ENCODE data around the gene SPAG16. TPM values are rescaled to one million over a fixed set of nuclear protein-coding genes. Genes with fewer than 3 reads are reported as not detected.

The SPAG16 gene
- total RNA-seq, 6 experiments from 2014 or later: 15.4 to 20.0 (median 17.5) TPM

GRCh38 chr2:213806125-213806726, 522.0 kb downstream of the SPAG16 start:
- H3K9me3 Mint-ChIP-seq: no peaks in the 10 kb centered on the region
- no peak overlapping the region for H3K27ac Mint-ChIP-seq
- no peaks in the 10 kb centered on the region for H3K36me3 Mint-ChIP-seq (ENCODE audit: low read depth)
- TF ChIP-seq CTCF (IDR thresholded peaks at IDR 0.05): peak; percentile 85
- peaks cover 11% of the 10 kb centered on the region; the same call in 1 of the 2 replicates for H3K4me1 Mint-ChIP-seq (ENCODE audit: low read depth)
- peak; percentile 28 for DNase-seq
- H3K4me3 Mint-ChIP-seq: no peak overlapping the region
- H3K27me3 Mint-ChIP-seq (ENCODE audit: insufficient read depth): no peaks in the 10 kb centered on the region

- Mint-ChIP-seq H3K9me3 (no peaks in the 10 kb centered on the region), H3K4me3 (no peak overlapping the region), H3K27ac (no peak overlapping the region)
Observed at GRCh38 chr2:213816583-213816982, 532.3 kb downstream of the SPAG16 start.

GRCh38 chr2:213818436-213818835, 534.2 kb downstream of the SPAG16 start:
- peak overlapping the region; percentile 38 for H3K27ac Mint-ChIP-seq
- peaks cover 12% of the 10 kb centered on the region for H3K4me1 Mint-ChIP-seq (ENCODE audit: low read depth)
- H3K36me3 Mint-ChIP-seq (ENCODE audit: low read depth): no peaks in the 10 kb centered on the region
- no peak for TF ChIP-seq CTCF (IDR thresholded peaks at IDR 0.05)
- DNase-seq: peak; percentile 8
- no peak overlapping the region for H3K4me3 Mint-ChIP-seq
- H3K27me3 Mint-ChIP-seq (ENCODE audit: insufficient read depth): no peaks in the 10 kb centered on the region
- H3K9me3 Mint-ChIP-seq: no peaks in the 10 kb centered on the region; the same call in 1 of the 2 replicates

More at GRCh38 chr2:213816583-213816982, 532.3 kb downstream of the SPAG16 start:
- no peaks in the 10 kb centered on the region for H3K27me3 Mint-ChIP-seq (ENCODE audit: insufficient read depth)
- no peaks in the 10 kb centered on the region for H3K36me3 Mint-ChIP-seq (ENCODE audit: low read depth)
- DNase-seq: no peak
- no peak for TF ChIP-seq CTCF (IDR thresholded peaks at IDR 0.05)
- H3K4me1 Mint-ChIP-seq (ENCODE audit: low read depth): peaks cover 27% of the 10 kb centered on the region

- peak; percentile 80 for DNase-seq
- TF ChIP-seq CTCF (IDR thresholded peaks at IDR 0.05): no peak
- H3K27ac Mint-ChIP-seq: peak overlapping the region; percentile 89
- peaks cover 3% of the 10 kb centered on the region; the same call in 1 of the 2 replicates for H3K9me3 Mint-ChIP-seq
- no peaks in the 10 kb centered on the region for H3K27me3 Mint-ChIP-seq (ENCODE audit: insufficient read depth)
- H3K36me3 Mint-ChIP-seq (ENCODE audit: low read depth): 0 out of 2 replicates have a peak, but pooled peaks cover 8% of the 10 kb centered on the region
- H3K4me1 Mint-ChIP-seq (ENCODE audit: low read depth): peaks cover 24% of the 10 kb centered on the region
- H3K4me3 Mint-ChIP-seq: peak overlapping the region; percentile 46
Observed at GRCh38 chr2:213834331-213834730, 550.1 kb downstream of the SPAG16 start.

GRCh38 chr2:213834746-213835145, 550.5 kb downstream of the SPAG16 start:
- TF ChIP-seq CTCF (IDR thresholded peaks at IDR 0.05): no peak
- no peaks in the 10 kb centered on the region for H3K27me3 Mint-ChIP-seq (ENCODE audit: insufficient read depth)
- H3K4me3 Mint-ChIP-seq: peak overlapping the region; percentile 46
- no peak for DNase-seq
- no peaks in the 10 kb centered on the region for H3K9me3 Mint-ChIP-seq
- H3K27ac Mint-ChIP-seq: peak overlapping the region; percentile 89
- H3K36me3 Mint-ChIP-seq (ENCODE audit: low read depth): 0 out of 2 replicates have a peak, but pooled peaks cover 8% of the 10 kb centered on the region
- H3K4me1 Mint-ChIP-seq (ENCODE audit: low read depth): peaks cover 28% of the 10 kb centered on the region
